Measurements from ENCODE around the gene CACUL1.
A peak's percentile ranks its signal among the peaks of the same experiment; 100 is the strongest.
"Not testable (repeated sequence)": the region's sequence is repeated elsewhere in the genome, so short reads cannot be mapped to it uniquely, and the experiment has no call there.

CACUL1 gene

DNA sequence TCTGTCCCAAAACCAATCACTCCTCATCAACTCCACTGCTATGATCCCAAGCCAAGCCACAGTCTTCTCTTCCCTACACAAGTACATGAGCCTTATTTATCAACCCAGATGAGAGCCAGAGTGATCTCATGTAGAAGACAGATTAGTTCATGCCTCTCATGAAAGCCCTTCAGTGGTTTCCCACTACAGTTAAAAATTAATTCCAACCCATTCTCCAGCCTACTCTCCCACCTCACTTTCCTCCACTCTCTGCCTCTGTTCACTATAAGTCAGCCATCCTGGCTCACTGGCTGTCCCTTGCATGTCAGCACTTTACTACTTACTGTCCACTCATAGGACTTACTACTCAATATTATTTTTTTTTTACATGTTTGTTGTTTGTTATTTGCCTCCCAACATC, 67.3 kb downstream of the CACUL1 start:
- DNase-seq (ENCODE audit: low spot score), result no peak

DNA sequence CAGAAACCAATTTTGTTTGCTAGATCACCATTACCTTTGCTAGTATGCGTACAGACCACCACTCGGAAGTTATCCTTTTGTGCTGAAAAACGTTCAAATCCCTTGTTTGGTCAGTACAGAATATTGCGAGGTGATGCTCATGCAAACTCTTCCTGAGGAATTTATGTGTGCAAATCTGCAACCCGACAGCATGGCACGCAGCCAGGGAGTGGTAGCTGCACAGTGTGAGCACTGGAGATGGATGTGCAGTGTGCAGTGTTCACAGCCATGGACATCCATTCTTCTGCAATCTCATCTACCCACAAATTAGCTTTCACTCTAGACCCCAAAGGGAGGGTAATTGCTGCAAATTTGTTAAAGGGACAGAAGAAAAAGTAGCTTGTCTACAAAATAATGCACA, 72.2 kb downstream of the CACUL1 start:
- DNase-seq (ENCODE audit: low spot score), result no peak

DNA sequence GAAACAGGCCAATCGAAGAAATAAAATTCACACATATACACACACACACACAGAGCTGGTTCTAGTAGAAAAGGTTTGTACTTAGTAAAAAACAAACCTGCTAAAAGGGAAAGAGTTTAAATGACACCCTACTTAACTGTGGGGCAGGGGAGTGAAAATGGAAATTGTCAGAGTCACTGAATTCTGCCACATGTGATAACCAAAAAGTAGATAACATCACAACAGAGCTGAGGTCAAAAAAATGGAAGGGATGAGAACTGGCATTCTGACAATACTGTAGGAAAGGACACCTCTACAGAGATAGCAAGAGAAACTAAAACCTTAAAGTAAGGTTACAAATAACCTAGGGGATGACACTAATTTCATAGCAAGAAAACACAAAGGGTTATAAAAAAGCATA, 74.6 kb downstream of the CACUL1 start:
- no peak for DNase-seq (ENCODE audit: low spot score)

DNA sequence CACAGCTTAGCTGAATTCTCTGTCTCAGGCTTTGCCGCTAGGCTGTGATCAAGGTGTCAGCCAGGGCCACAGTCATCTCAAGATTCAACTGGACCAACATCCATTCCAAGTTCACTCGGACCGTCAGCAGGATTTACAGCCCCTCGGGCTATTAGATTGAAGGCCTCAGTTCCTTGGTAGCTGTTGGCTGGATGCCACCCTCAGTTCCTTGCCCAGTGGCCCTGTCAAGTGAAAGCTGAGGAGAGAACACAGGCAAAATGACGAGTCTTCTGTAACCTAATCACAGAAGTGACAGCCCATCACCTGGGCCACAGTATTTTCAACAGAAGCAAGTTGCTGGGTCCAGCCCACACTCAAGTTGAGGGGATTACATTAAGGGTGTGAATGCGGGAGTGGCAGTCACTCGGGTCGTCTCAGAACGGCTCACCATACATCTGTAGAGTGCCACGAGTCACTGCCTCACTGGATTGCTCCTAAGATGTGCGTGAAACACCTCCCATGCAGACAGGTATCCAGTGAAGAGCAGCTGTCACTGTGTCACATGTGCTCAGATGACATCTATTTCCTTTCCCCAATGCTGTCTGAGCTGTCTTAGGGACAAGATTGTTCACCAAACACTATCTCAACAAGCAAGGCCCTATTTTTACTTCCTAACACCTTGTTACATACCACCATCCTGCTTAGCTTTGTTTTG, 80.4 kb downstream of the CACUL1 start:
- DNase-seq (ENCODE audit: low spot score), result no peak

DNA sequence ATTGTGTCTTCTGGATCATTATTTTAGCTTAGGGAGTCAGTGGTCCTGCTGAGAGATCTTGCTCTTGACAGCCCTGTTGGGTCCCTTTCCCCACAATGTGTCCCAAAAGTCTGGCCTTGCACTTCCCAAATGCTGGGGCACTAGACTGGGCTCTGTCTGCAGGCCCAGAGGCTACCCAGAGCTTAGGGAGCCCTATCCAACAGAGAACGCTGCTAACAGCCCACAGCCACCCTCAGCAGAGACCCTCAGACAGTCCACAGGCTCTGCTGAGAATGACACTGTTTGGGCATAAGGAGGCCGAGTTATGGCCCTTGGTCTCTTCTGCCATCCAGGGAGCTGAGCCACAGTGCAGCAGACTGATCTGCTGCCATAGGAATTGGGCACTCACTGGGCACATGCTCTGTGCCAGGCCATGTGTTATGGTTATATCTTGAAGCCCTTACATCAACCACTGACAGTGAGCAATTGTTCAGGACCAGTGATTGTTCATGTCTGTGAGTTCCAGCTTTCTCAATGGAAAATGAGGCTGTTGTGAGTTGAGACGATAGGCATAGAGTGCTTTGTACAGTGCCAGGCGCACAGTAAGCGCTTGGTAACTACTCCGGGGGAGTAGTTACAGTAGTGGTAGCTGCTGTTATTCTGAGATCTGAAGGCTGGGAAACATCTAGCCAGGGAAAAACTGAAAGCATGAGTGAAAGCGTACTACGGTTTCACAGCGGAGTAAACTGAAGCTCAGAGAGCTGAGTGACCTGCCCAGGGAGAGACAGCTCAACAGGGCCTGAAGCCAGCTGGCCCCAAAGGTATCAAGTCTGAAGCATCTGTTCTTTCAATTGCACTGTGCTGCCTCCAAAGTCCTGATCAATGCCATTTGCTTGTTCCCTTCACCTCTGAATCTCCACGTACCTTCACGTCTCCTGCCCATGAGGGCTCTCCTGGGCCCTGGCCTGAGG, 81.7 kb downstream of the CACUL1 start:
- DNase-seq (ENCODE audit: low spot score), result no peak

DNA sequence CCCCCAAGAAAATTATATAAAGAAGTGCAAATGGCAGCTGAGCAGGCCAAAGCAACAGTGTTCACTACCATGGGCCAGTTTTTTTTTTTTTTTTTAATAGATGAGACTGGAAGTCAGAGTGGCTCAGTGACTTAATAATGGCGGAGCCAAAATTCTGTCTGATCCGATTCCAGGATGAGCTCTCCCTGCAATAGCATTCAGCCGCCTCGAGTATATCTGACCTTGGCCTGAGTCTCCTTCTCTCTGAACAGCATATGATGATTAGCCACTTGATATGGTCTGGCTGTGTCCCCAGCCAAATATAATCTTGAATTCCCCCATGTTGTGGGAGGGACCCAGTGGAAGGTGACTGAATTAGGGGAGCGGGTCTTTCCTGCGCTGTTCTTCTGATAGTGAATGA, 82.6 kb downstream of the CACUL1 start:
- DNase-seq (ENCODE audit: low spot score), result no peak

DNA sequence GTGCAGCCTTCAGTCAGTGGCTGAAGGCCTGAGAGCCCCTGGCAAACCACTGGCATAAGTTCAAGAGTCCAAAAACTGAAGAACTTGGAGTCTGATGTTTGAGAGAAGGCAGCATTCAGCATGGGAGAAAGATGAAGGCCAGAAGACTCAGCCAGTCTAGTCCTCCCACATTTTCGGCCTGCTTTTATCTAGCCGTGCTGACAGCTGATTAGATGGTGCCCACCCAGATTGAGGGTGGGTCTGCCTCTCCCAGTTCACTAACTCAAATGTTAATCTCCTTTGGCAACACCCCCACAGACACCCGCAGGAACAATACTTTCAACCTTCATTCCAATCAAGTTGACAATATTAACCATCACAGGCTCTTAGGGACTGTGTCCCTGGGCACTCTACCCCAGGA, 83.5 kb downstream of the CACUL1 start:
- not testable (repeated sequence) for DNase-seq (ENCODE audit: low spot score)

DNA sequence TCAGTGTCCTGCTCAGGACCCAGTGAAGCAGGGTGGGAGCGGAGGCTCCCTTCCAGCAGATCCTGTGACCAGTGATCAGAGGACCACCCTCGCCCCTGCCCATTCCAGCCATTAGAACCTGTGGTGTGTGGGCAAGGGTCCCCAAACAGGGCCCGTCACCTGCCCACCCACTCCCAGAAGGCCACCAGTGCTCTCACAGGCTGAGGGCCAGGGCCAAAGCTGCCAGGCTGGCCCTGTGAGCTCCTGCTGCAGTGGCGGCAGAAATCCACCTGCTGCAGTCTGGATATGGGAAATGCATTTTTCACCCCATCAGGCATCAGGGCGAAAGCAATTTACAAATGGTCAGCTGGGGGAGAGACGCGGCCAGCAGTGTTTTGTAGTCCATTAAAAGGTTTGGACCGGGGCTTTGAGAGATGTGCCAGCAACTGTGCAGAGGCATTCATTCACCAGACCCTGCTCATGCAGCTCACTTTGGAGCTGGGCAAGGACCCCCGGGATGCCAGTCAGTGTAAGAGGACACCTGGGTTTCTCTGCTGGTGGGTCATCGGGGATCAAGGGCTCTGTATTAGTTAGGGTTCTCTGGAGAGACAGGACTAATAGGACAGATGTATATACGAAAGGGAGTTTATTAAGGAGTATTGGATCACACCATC, 84.2 kb downstream of the CACUL1 start:
- DNase-seq (ENCODE audit: low spot score), result no peak

DNA sequence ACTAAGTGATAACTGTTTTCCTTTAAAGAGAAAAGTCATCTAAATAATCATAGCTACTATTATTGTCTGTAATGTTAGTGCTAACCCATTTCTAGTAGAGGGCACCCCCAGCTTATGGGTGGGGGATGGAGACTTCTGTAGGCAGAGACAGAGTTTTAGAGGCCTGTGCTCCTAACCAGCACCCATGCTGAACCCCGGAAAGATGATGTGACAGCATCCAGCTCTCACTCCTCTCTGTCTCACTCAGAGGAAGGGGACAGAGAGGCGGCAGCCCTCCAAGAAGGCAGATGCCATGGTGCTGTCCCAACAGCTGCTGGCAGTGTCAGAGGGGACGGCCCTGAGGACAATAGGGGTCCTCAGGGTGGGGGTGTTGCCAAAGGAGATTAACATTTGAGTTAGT, 84.9 kb downstream of the CACUL1 start:
- no peak for DNase-seq (ENCODE audit: low spot score)

DNA sequence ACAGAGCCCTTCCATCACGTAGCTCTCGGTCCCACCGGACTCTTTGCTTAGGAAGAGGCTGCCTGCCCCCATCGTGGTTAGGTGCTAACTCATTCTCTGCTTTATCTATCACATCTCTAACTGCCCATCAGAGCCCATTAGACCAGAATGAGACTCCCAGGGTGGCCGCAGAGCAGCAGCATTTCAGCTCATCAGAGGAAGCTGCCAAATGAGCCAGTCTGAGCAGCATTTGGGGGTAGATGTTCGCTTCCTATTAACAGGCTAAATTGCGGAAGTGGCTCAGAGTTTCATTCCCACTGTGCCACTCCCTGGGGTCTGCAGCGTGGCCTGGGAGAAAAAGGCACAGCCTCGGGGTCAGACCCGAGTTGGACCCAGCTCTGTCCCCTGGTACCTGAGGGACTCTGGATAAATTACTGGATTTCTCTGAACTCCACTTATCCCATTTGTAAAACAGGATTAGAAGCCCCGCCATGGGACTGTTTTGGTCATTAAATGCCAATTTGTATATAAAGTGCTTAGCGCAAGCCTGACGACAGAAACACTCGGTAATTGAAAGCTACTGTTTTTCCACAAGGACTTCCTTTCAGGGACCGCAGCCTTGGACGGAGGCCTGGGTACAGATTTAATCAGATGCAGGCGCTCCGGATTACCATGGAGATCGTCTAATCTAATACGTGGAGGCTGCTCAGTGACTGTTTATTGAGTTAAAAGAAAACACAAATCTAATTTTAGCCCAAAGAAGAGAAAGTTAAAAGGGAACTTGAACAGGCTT, 85.6 kb downstream of the CACUL1 start:
- DNase-seq (ENCODE audit: low spot score), result no peak

DNA sequence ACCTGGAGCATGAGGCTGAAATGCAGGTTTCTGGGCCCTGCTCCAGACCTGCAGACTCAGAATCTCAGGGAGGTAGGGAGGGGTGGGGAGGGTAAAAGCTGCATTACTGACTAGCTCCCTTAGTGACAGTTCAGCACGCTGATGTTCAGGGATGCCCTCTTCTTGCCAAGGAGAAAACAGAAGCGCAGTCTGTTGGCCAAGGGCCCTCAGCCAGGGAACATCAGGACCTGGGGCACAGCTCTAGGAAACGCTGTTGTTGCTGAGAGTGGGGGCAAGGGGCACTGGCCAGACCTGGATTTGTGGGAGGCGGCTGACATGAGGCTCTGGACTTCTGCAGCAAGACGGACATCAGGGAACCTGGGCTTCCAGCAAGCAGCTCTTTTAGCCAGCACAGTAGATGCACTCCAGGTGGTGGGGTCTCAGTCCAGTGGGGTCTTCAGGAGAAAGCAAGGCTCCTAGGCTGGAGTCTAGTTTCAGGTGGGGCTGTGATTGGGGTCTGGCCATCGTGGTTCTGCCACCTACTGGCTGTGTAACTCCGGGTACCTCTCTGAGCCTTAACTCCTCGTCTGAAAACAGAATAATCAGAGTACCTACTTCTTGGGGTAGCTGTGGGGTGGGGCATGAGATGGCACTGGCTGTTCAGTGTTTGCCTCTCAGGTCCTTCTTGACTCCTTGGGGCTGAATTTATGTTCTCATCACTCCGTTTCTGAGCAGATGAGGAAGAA, 86.4 kb downstream of the CACUL1 start:
- no peak for DNase-seq (ENCODE audit: low spot score)

DNA sequence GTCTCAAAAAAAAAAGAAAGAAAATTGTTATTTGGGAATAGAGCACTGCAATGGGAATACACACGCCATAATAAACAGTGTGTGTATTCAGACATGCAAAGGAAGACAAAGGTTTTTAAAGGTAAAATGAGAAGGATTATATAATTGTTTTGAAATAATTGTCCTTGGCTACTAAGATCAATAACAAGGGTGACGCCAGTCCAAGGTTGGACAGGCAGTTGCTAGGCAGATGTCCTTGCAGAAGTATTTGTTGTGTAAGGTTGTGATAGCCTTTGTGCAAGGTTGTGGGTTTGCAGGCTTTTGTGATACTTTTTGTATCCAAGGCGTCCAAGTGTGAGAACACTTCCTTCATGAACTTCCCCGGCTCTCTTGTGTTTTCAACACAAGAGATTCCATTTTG, 87.0 kb downstream of the CACUL1 start:
- no peak for DNase-seq (ENCODE audit: low spot score)

DNA sequence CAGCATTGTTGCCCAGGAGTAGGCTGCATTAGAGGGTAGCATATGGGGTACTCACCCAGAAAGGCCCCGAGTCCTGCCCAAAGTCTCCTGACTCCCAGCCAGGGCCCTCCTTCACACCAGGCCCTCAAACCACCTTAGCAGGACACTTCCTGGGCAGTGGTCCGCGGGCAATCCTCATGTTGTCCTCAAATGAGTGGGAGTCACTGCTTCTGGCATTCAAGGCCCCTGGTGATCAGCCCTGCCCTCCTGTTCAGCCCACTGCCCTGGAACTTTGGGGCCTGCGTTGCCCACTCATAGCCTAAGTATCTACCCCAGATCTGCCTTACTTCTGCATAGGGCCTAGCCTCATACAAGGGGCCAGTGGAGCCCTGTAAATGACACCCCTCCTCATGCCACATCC, 88.4 kb downstream of the CACUL1 start:
- DNase-seq (ENCODE audit: low spot score), result no peak

DNA sequence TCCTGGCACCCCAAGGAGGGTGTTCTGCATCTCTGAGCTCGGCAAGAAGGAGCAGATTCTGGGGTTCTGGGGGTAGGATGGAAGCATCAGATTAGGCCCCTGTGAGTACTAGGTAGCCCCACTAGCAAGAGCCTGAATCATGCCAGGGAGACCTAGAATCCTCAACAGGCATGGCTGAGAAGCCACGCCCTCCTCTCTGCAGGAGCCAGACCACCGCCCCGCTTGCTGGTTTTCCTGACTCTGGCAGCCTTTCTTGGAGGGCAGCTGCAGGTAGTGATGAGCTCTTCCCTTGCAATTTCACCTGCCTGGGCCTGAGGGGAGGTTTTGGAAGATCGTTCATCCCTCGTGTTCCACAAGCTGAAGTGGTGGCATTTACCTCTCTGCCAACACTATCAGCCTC, 90.4 kb downstream of the CACUL1 start:
- DNase-seq (ENCODE audit: low spot score), result no peak

DNA sequence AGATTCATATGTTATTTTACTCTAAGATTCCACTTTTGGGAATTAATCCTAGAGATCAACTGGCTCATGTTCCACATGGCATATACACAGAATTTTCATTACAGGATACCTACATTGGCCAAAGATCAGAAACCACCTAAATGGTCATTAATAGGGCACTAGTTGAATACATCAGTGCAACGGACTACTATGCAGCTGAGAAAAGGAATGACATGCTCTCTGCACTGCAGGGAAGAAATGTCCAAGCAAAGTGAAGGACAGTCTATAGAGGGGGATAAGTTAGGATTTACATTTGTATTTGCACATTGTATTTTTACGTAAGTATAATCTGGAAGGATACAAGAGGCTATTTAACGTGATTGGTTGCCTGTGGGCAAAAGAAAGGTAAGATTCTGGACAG, 91.6 kb downstream of the CACUL1 start:
- no peak for DNase-seq (ENCODE audit: low spot score)

DNA sequence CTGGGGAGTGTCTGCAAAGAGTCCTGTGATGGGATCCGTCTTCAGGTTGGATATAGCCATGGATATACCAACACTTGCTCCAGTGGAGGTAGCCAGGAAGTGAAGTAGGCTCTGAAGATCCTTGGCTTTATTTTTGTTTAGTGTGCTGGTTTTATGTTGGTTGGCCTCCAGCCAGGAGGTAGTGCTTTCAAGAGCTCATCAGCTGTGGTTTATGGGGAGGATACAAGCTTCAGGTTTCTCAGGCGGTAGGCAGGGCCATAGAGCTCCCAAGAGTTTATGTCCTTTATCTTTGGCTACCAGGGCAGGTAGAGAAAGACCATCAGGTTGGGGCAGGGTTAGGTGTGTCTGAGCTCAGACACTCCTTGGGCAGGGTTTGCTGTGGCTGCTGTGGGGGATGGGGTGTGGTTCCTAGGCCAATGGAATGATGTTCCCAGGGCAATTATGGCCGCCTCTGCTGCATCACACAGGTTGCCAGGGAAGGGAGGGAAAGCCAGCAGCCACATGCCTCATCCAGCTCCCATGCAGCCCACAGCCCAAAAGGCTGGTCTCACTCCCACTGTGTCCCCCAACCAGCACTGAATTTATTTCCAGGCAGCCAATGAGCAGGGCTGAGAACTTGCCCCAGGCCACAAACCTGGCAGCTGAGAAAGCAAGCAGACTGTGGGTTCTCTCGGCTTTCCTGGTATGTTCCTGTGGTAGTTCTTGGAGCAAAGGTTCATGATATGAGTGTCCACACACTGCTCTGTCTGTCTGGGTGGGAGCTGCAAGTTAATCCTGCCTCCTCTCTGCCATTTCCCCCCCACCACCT, 92.3 kb downstream of the CACUL1 start:
- peak; percentile 51 for DNase-seq (ENCODE audit: low spot score)

DNA sequence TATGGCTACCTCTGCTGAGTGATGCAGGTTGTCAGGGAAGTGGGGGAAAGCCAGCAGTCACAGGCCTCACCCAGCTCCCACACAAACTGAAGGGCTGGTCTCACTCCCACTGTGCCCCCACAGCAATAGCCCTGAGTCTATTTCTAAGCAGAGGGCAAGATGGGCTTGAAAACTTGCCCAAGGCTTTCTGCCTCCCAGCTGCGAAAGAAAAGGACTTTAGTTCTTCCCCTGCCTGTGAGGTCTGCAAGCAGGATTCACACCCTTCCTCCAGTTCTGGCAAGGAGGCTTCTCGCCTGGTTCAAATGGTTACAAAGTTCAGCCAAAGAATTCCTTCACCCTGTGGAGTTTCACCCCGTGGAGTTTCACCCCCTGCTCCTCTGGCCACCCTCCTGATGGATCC, 96.0 kb downstream of the CACUL1 start:
- DNase-seq (ENCODE audit: low spot score), result no peak

DNA sequence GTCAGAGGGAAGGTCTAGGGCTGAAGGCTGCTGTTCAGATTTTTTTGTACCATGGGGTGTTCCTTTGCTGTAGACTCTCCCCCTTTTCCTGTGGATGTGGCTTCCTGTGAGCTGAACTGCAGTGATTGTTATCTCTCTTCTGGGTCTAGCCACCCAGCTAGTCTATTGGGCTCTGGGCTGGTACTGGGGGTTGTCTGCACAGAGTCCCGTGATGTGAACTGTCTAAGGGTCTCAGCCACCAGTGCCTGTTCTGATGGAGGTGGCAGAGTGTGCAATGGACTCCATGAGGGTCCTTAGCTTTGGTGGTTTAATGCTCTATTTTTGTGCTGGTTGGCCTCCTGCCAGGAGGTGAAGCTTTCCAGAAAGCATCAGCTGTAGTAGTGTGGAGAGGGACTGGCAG, 96.6 kb downstream of the CACUL1 start:
- peak; percentile 63 for DNase-seq (ENCODE audit: low spot score)

DNA sequence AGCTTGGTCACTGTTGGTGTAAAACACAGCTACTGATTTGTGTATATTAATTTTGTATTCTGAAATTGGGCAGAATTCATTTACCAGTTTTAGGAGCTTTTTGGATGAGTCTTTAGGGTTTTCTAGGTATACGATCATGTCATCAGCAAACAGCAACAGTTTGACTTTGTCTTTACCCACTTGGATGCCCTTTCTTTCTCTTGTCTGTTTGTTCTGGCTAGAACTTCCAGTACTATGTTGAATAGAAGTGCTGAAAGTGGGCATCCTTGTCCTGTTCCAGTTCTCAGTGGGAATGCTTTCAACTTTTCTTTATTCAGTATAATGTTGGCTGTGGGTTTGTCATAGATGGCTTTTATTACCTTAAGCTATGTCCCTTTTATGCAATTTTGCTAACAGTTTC, 109.5 kb downstream of the CACUL1 start:
- DNase-seq (ENCODE audit: low spot score), result not testable (repeated sequence)

DNA sequence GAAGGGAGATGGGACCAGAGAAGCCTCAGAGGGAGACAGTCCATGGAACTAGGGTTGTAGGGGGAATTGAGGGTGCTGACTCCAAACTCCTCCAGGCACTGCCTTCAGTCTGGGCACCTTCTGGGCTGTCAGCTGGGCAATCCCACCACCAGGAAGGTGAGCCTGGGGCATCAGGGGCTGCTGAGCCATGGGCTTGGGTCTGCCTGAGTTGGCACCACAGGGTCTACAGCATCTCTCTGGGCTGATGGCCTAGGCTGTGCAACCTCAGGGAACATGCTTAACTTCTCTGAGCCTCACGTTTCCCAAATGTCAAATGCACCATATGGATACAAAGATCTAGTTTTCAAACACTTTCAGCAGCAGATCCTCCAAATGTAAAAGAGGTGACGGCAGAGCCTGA, 112.5 kb downstream of the CACUL1 start:
- DNase-seq (ENCODE audit: low spot score), result no peak

DNA sequence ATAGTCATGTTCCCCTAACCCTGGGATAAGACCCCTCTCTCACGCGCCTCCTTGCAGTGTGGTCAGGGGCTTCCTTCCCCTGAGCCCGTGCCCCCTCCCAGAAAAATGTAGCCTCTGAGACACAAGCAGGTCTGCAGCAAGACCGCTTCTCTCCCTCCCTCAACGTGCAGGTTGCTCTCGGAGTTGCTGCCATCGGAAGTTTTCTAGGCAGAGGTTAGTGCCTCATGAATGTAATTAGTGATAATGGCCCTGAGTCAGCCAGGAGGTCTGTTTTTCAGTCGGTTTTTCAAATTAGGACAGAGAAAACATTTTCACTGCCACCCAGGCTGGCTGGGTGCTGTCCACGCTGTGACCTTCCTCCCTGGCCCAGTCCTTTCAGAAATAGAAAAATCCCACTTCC, 116.1 kb downstream of the CACUL1 start:
- no peak for DNase-seq (ENCODE audit: low spot score)
